Right atrium auricular region (tissue), 2 donors: Measurements from ENCODE around the gene ACSM5. TPM values are rescaled to one million over a fixed set of nuclear protein-coding genes. Genes with fewer than 3 reads are reported as not detected.

ENCODE experiments used
- DNase-seq: peaks from one replicate; pipeline ENCODE4 v3.0.0-alpha.2; 2019; ENCODE audit warnings: low spot score
- H3K27ac ChIP-seq, 2 donors: fragments of 200-600 bp; sonication (generic); 1 replicate in 1 of 2; 2 replicates in 1 of 2; pipeline ENCODE4 v1.5.1; 2016 to 2019
- H3K27me3 ChIP-seq, 2 donors: fragments of 200-600 bp; sonication (generic); one replicate each; pipeline versions ENCODE4 v1.5.1 to v1.6.0; 2017 to 2019
- H3K36me3 ChIP-seq: fragments of 200-600 bp; sonication (generic); one replicate; pipeline ENCODE4 v1.5.1; 2016
- H3K4me1 ChIP-seq, 2 donors: fragments of 200-600 bp; sonication (generic); one replicate each; pipeline versions ENCODE4 v1.5.1 to v1.6.0; 2017 to 2019
- H3K4me3 ChIP-seq, 2 donors: fragments of 200-600 bp; sonication (generic); 1 replicate in 1 of 2; 2 replicates in 1 of 2; pipeline ENCODE4 v1.5.1; 2017 to 2019; ENCODE audit warnings: mild to moderate bottlenecking in 1 of 2, moderate library complexity in 1 of 2
- H3K9me3 ChIP-seq, 2 donors: fragments of 200-600 bp; sonication (generic); one replicate each; pipeline ENCODE4 v1.5.1; 2019
- total RNA-seq, 2 donors: library from RNA; depleted of rRNA; stranded (reverse); fragments of >200 nt; gene quantifications; one replicate each; pipeline ENCODE4 v1.1.0, GENCODE V29; 2016
- TF ChIP-seq, protein P1 (sequence below), 2 donors: fragments of 200-600 bp; sonication (generic); IDR thresholded peaks; one replicate each; pipeline ENCODE4 v1.5.1; 2019; ENCODE audit warnings: antibody characterized with exemption in 2 of 2

Gene ACSM5, protein sequence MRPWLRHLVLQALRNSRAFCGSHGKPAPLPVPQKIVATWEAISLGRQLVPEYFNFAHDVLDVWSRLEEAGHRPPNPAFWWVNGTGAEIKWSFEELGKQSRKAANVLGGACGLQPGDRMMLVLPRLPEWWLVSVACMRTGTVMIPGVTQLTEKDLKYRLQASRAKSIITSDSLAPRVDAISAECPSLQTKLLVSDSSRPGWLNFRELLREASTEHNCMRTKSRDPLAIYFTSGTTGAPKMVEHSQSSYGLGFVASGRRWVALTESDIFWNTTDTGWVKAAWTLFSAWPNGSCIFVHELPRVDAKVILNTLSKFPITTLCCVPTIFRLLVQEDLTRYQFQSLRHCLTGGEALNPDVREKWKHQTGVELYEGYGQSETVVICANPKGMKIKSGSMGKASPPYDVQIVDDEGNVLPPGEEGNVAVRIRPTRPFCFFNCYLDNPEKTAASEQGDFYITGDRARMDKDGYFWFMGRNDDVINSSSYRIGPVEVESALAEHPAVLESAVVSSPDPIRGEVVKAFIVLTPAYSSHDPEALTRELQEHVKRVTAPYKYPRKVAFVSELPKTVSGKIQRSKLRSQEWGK
- total RNA-seq: 1 to 10 TPM; 1.7 TPM

DNA sequence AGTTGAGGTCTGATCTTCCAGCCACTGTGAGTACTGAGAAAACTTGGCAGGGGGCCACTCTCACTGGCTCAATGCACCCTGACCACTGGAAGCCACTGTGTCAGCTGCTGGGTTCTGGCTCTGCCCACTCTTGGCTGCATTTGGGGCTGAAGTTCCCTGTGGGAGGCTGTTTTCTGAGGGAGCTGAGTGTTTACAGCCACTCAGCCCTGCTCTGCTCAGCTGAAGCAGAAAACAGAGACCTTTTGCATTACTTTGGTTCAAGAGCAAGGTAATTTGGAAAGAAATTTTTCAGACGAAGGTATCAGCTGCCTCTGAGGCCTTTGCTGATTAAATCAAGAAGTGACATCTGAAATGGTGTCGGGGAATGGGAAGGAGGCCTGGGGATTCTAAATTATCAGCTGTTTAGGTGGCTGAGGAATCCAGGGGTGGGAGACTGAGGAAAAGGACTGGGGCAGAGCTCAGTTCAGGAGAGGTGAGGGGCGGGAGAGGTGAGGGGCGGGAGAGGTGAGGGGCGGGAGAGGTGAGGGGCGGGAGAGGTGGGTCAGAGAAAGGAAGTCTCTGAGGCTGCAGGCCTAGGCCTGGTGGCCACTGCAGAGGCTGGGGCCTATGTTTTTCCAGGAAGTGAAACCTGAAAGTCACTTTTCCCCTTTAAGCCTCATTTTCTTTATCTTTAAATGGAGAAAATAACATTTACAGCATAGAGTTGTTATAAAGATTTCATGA is at the start of gene ACSM5:
Gene ACSM5, plus strand, starts transcription at position 137 of the 723 bp plus-strand sequence. CDS start 1,951 bp downstream, outside the sequence.
- H3K9me3 ChIP-seq: no peaks in the 10 kb centered on the region
- no peaks in the 10 kb centered on the region for H3K27me3 ChIP-seq
- H3K27ac ChIP-seq: no peak within 1 kb of the TSS
- H3K36me3 ChIP-seq: no peaks in the 10 kb centered on the region
- H3K4me3 ChIP-seq: no peak within 1 kb of the TSS
- H3K4me1 ChIP-seq: no peaks in the 10 kb centered on the region
- TF ChIP-seq, protein P1, sequence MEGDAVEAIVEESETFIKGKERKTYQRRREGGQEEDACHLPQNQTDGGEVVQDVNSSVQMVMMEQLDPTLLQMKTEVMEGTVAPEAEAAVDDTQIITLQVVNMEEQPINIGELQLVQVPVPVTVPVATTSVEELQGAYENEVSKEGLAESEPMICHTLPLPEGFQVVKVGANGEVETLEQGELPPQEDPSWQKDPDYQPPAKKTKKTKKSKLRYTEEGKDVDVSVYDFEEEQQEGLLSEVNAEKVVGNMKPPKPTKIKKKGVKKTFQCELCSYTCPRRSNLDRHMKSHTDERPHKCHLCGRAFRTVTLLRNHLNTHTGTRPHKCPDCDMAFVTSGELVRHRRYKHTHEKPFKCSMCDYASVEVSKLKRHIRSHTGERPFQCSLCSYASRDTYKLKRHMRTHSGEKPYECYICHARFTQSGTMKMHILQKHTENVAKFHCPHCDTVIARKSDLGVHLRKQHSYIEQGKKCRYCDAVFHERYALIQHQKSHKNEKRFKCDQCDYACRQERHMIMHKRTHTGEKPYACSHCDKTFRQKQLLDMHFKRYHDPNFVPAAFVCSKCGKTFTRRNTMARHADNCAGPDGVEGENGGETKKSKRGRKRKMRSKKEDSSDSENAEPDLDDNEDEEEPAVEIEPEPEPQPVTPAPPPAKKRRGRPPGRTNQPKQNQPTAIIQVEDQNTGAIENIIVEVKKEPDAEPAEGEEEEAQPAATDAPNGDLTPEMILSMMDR (IDR thresholded peaks at IDR 0.05): no peak
- peak; percentile 73 for DNase-seq

DNA sequence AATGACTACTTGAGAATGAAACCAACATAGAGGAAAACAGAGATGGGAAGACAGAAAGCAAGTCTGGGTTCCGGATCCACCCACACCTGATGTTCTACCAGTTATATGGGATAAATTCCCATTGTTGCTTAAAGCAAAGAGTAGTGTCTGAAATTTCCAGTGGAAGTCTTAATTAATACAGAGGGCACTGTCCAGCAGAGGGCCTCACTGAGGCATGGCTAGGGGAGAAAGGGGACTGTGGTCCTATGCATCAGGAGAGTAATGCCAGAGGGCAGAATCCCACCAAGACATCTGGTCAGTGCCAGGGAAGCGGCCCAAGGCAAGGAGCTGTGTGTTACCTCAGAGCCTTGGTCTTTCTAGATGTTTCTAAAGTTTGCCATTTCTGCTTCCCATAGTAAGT is 49.3 kb upstream of the ACSM5 start:
- H3K9me3 ChIP-seq: no peaks in the 10 kb centered on the region
- no peak for DNase-seq
- H3K27me3 ChIP-seq: no peaks in the 10 kb centered on the region
- H3K4me3 ChIP-seq: no peak overlapping the region
- no peak overlapping the region for H3K27ac ChIP-seq
- TF ChIP-seq, protein P1 (IDR thresholded peaks at IDR 0.05): no peak
- no peaks in the 10 kb centered on the region for H3K36me3 ChIP-seq
- H3K4me1 ChIP-seq: no peaks in the 10 kb centered on the region

DNA sequence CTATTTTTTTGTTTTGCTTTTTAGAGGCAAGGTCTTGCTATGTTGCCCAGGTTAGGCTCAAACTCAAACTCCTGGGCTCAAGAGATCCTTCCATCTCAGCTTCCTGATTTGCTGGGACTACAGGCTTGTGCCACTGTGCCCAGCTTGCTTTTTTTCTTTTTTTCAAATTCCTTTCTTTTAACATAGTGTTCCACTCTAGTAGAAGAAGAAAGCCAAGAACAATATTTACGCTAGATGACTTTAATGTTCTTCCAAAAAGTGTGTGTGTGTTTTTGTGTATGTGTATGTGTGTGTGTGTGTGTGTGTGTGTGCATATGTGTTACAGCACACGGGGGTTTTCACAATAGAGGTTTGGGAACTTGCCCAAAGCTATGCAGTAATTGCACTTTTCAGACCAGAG is 46.1 kb upstream of the ACSM5 start:
- no peaks in the 10 kb centered on the region for H3K9me3 ChIP-seq
- no peak overlapping the region for H3K27ac ChIP-seq
- no peaks in the 10 kb centered on the region for H3K27me3 ChIP-seq
- TF ChIP-seq, protein P1 (IDR thresholded peaks at IDR 0.05): no peak
- H3K36me3 ChIP-seq: no peaks in the 10 kb centered on the region
- no peak overlapping the region for H3K4me3 ChIP-seq
- DNase-seq: no peak
- no peaks in the 10 kb centered on the region for H3K4me1 ChIP-seq

DNA sequence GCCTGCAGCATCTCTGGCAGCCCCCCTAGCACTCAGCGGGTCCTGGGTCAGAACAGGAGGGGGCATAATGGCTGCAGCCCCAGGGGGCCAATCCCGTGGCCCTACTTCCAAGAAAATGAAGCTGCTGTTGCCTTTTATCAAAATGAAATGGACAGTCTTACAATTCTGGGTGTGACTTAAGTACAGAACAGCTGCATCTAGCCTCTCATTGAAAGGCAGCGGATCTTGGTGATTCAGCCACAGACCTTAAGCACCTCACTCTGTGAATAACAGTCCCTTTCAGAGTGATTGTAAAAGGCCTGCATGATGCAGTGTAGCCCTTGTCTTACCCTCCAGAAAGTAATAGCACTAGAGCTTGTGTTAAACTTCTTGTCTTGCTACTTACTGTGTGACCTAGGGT is 45.3 kb upstream of the ACSM5 start:
- no peaks in the 10 kb centered on the region for H3K27me3 ChIP-seq
- H3K36me3 ChIP-seq: no peaks in the 10 kb centered on the region
- no peak overlapping the region for H3K27ac ChIP-seq
- TF ChIP-seq, protein P1 (IDR thresholded peaks at IDR 0.05): no peak
- no peak for DNase-seq
- no peaks in the 10 kb centered on the region for H3K4me1 ChIP-seq
- H3K4me3 ChIP-seq: no peak overlapping the region
- H3K9me3 ChIP-seq: no peaks in the 10 kb centered on the region

DNA sequence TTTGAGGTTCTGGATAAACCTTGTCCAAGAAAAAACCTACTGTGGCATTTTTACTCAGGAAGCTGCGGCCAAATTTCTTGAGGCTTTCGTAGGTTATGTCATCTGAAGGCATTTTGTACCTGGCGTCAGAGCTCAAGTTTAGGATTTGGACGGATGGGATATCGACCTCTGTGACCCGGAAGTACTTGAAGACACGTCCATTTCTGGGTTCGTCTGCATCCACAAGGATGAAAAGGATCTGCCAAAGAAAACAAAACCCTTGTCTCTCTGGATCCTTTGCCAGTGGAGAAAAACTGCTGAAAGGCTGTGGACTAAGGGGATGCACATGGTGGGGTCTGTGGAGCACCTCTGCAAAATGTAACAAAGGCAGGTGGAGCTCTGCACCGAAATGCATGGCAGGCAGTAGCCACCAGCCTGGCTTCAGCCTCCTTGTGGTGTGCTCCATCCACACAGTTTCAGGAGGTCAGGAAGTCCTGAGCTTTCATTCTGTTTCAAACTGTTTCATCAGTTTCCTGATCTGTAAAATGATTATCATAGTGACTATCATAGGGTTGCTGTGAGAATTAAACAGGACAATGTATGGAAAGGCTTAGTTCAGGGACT is 39.8 kb upstream of the ACSM5 start:
- Histone ChIP-seq H3K27me3 (no peaks in the 10 kb centered on the region), H3K4me3 (no peak overlapping the region), H3K27ac (no peak overlapping the region), H3K36me3 (no peaks in the 10 kb centered on the region), H3K9me3 (no peaks in the 10 kb centered on the region), H3K4me1 (no peaks in the 10 kb centered on the region)
- TF ChIP-seq, protein P1 (IDR thresholded peaks at IDR 0.05): no peak
- DNase-seq: no peak
